ENCODE measurements around the gene SLC4A7.
A peak's percentile ranks its signal among the peaks of the same experiment; 100 is the strongest.
"Not testable (repeated sequence)": the region's sequence is repeated elsewhere in the genome, so short reads cannot be mapped to it uniquely, and the experiment has no call there.

SLC4A7 gene

GRCh38 chr3:27484015-27484844 is at the start of gene SLC4A7:
Gene SLC4A7 (minus strand): TSS chr3:27484384. CDS start chr3:27484126, 258 bp downstream.
- peak; percentile 99 for DNase-seq

GRCh38 chr3:27533261-27533607 is 49.0 kb upstream of the SLC4A7 start:
- DNase-seq = no peak

- no peak for DNase-seq
Measured at GRCh38 chr3:27532426-27533260, 48.5 kb upstream of the SLC4A7 start.

- DNase-seq = not testable (repeated sequence)
Measured at GRCh38 chr3:27531193-27531751, 47.1 kb upstream of the SLC4A7 start.

- DNase-seq = no peak
Measured at GRCh38 chr3:27528791-27529190, 44.6 kb upstream of the SLC4A7 start.

- no peak for DNase-seq
Measured at GRCh38 chr3:27526614-27527315, 42.6 kb upstream of the SLC4A7 start.

- DNase-seq = no peak
Measured at GRCh38 chr3:27521872-27522265, 37.7 kb upstream of the SLC4A7 start.

GRCh38 chr3:27521179-27521871 is 37.1 kb upstream of the SLC4A7 start:
- no peak for DNase-seq

- no peak for DNase-seq
Measured at GRCh38 chr3:27511724-27512422, 27.7 kb upstream of the SLC4A7 start.

GRCh38 chr3:27509376-27509775 is 25.2 kb upstream of the SLC4A7 start:
- DNase-seq = no peak

- no peak for DNase-seq
Measured at GRCh38 chr3:27508424-27508823, 24.2 kb upstream of the SLC4A7 start.

- no peak for DNase-seq
Measured at GRCh38 chr3:27507515-27508266, 23.5 kb upstream of the SLC4A7 start.

- no peak for DNase-seq
Measured at GRCh38 chr3:27507111-27507510, 22.9 kb upstream of the SLC4A7 start.

GRCh38 chr3:27504749-27505148 is 20.6 kb upstream of the SLC4A7 start:
- DNase-seq = no peak

- DNase-seq = no peak
Measured at GRCh38 chr3:27503526-27503925, 19.3 kb upstream of the SLC4A7 start.

GRCh38 chr3:27501759-27502158 is 17.6 kb upstream of the SLC4A7 start:
- DNase-seq = no peak

- no peak for DNase-seq
Measured at GRCh38 chr3:27500986-27501385, 16.8 kb upstream of the SLC4A7 start.

GRCh38 chr3:27500035-27500434 is 15.9 kb upstream of the SLC4A7 start:
- no peak for DNase-seq

- no peak for DNase-seq
Measured at GRCh38 chr3:27494784-27495183, 10.6 kb upstream of the SLC4A7 start.

- no peak for DNase-seq
Measured at GRCh38 chr3:27488821-27489220, 4.6 kb upstream of the SLC4A7 start.

- no peak for DNase-seq
Measured at GRCh38 chr3:27487383-27487782, 3.2 kb upstream of the SLC4A7 start.

Measured in CD4-positive, alpha-beta T cell treated with Interleukin-6 for 4 hours (primary cell).